T-cell (primary cell): ENCODE data around the gene SCO2. TPM values are rescaled to one million over a fixed set of nuclear protein-coding genes. Genes with fewer than 3 reads are reported as not detected.
"Not testable (repeated sequence)": the region's sequence is repeated elsewhere in the genome, so short reads cannot be mapped to it uniquely, and the experiment has no call there.

Experiments
- ATAC-seq, 4 experiments: fragments of 200-7000 bp in 3 of 4; fragments of 150-1000 bp in 1 of 4; cut with Tn5 transposase; replicated peaks in 1 of 4; 1 replicate in 3 of 4; 2 replicates in 1 of 4; pipeline ENCODE4 v1.10.0; 2021; ENCODE audit warnings: moderate library complexity in 3 of 4, mild to moderate bottlenecking in 2 of 4, moderate number of reproducible peaks in 1 of 4
- CTCF ChIA-PET, 2 donors: fragments of 300-600 bp; sonication (Branson Sonifier 250); formaldehyde crosslinking; loops; one replicate each; lab custom pipeline; 2022; ENCODE audit warnings: antibody characterized with exemption in 2 of 2; lab: Charles Lee
- POLR2A ChIA-PET, 2 donors: fragments of 300-600 bp; sonication (Branson Sonifier 250); formaldehyde crosslinking; loops; one replicate each; lab custom pipeline; 2022; ENCODE audit warnings: antibody characterized with exemption in 2 of 2; lab: Charles Lee
- DNase-seq, 35 experiments: peaks; one replicate each; pipeline versions ENCODE4 v3.0.0 to v3.0.0-alpha.2; 2013 to 2023
- H3K27ac ChIP-seq: one replicate; pipeline ENCODE4 v1.5.1; 2013; ENCODE audit warnings: low read length
- H3K27me3 ChIP-seq, 2 experiments: replicated peaks in 1 of 2; 1 replicate in 1 of 2; 2 replicates in 1 of 2; pipeline versions ENCODE4 v1.6.1 to v1.7.0; 2013; ENCODE audit warnings: low read length in 1 of 2, mixed read lengths in 1 of 2; ENCODE audit not compliant: control insufficient read depth in 2 of 2, insufficient read depth in 2 of 2; ENCODE audit errors: extremely low read depth in 1 of 2
- H3K36me3 ChIP-seq, 2 donors: 1 replicate in 1 of 2; 2 replicates in 1 of 2; pipeline versions ENCODE4 v1.6.1 to v1.7.0; 2013; ENCODE audit warnings: low read length in 1 of 2; ENCODE audit not compliant: control insufficient read depth in 2 of 2, insufficient read depth in 1 of 2; ENCODE audit errors: extremely low read depth in 1 of 2
- H3K4me1 ChIP-seq, 2 experiments: 1 replicate in 1 of 2; 2 replicates in 1 of 2; pipeline versions ENCODE4 v1.6.1 to v1.7.0; 2013; ENCODE audit warnings: low read length in 2 of 2, mixed read lengths in 1 of 2; ENCODE audit not compliant: insufficient read depth in 2 of 2, control insufficient read depth in 1 of 2; ENCODE audit errors: extremely low read depth in 1 of 2
- H3K4me3 ChIP-seq, 2 donors: 1 replicate in 1 of 2; 2 replicates in 1 of 2; pipeline versions ENCODE4 v1.5.1 to v1.7.0; 2013; ENCODE audit warnings: mild to moderate bottlenecking in 2 of 2, low read length in 1 of 2, moderate library complexity in 1 of 2; ENCODE audit not compliant: control insufficient read depth in 1 of 2; ENCODE audit errors: extremely low read depth in 1 of 2
- H3K9me3 ChIP-seq: 2 replicates; pipeline ENCODE4 v1.7.0; 2013
- H3K27ac Mint-ChIP-seq, 2 donors: one replicate each; pipeline ENCODE4 v1.8.0; 2020 to 2021; ENCODE audit warnings: mild to moderate bottlenecking in 2 of 2, mixed read lengths in 2 of 2
- H3K27me3 Mint-ChIP-seq, 2 donors: one replicate each; pipeline ENCODE4 v1.8.0; 2021 to 2022; ENCODE audit warnings: mixed read lengths in 2 of 2
- H3K36me3 Mint-ChIP-seq: one replicate; pipeline ENCODE4 v1.8.0; 2021; ENCODE audit warnings: mixed read lengths
- H3K4me1 Mint-ChIP-seq, 3 donors: one replicate each; pipeline ENCODE4 v1.8.0; 2020 to 2022; ENCODE audit warnings: mixed read lengths in 3 of 3, mild to moderate bottlenecking in 1 of 3
- H3K4me3 Mint-ChIP-seq, 3 donors: one replicate each; pipeline ENCODE4 v1.8.0; 2020 to 2022; ENCODE audit warnings: mild to moderate bottlenecking in 3 of 3, mixed read lengths in 3 of 3, moderate library complexity in 3 of 3
- H3K9me3 Mint-ChIP-seq, 3 donors: one replicate each; pipeline ENCODE4 v1.8.0; 2020 to 2022; ENCODE audit warnings: mixed read lengths in 3 of 3
- WGBS: methylation state at CpG from one replicate; pipeline ENCODE4 v1.1.5; 2013; ENCODE audit warnings: missing lambda C conversion rate; ENCODE audit not compliant: insufficient coverage; 5-methylcytosine and 5-hydroxymethylcytosine counted together
- total RNA-seq, 35 experiments: library from RNA in 6 of 35; stranded (reverse) in 6 of 35; fragments of 120-200 nt in 1 of 35; gene quantifications; one replicate each; pipeline versions ENCODE4 v1.2.1 to v1.2.4 and lab custom pipeline; 2013 to 2026

SCO2 gene
- total RNA-seq, 5 donors from 2014 or later (not counting 1 experiment from before 2014, with no cell fraction given): 3.3 to 5.6 (median 4.0) TPM

- H3K9me3 Mint-ChIP-seq: no peaks in the 10 kb centered on the region
- H3K36me3 ChIP-seq: peaks cover 31 to 45% of the 10 kb centered on the region in 2 donors
- H3K9me3 ChIP-seq: no peaks in the 10 kb centered on the region
- no peak for DNase-seq
- no peaks in the 10 kb centered on the region for H3K27me3 ChIP-seq
- WGBS: 96% methylated on average over 16 of the region's 16 CpGs
- ChIA-PET CTCF (no interaction called here), POLR2A (no interaction called here)
- no peak overlapping the region for H3K27ac ChIP-seq
- no peaks in the 10 kb centered on the region for H3K27me3 Mint-ChIP-seq
- H3K4me3 Mint-ChIP-seq: peak overlapping the region in 2 of 3 donors; percentile 8 to 37
- ATAC-seq: no peak
- no peak overlapping the region for H3K4me3 ChIP-seq
- peaks cover 23 to 26% (median 26%) of the 10 kb centered on the region in 3 donors for H3K4me1 Mint-ChIP-seq
- peaks cover 6 to 34% of the 10 kb centered on the region in 2 experiments for H3K4me1 ChIP-seq
- no peak overlapping the region for H3K27ac Mint-ChIP-seq
- H3K36me3 Mint-ChIP-seq: peaks cover 3% of the 10 kb centered on the region
These were observed 2.0 kb downstream of the SCO2 start for GRCh38 chr22:50523458-50523805.

GRCh38 chr22:50522806-50523438 lies 2.5 kb downstream of the SCO2 start:
- CTCF ChIA-PET: interaction anchor here in 1 of 2 donors (1.0 kb wide), 1 partner anchor 53 kb away, joined by 3 read pairs; no protein-coding TSS in a partner anchor
- peaks cover 36 to 50% of the 10 kb centered on the region in 2 donors for H3K36me3 ChIP-seq
- peak overlapping the region in 1 of 3 donors; percentile 37 for H3K4me3 Mint-ChIP-seq

GRCh38 chr22:50522208-50522805 lies 3.1 kb downstream of the SCO2 start:
- CTCF ChIA-PET: interaction anchor here in 1 of 2 donors (1.0 kb wide), 1 partner anchor 52 kb away, joined by 3 read pairs; no protein-coding TSS in a partner anchor
- POLR2A ChIA-PET: interaction anchor here in 1 of 2 donors (0.8 kb wide), 1 partner anchor 16 kb away, joined by 3 read pairs; no protein-coding TSS in a partner anchor

More at GRCh38 chr22:50522806-50523438, 2.5 kb downstream of the SCO2 start:
- H3K27me3 ChIP-seq: no peaks in the 10 kb centered on the region
- WGBS: 92% methylated on average over 13 of the region's 22 CpGs
- DNase-seq (no peak), ATAC-seq (no peak)
- Mint-ChIP-seq H3K27me3 (no peaks in the 10 kb centered on the region), H3K27ac (peak overlapping the region in 1 of 2 donors; percentile 36), H3K36me3 (peaks cover 3% of the 10 kb centered on the region), H3K9me3 (no peaks in the 10 kb centered on the region), H3K4me1 (peaks cover 18 to 22% (median 21%) of the 10 kb centered on the region in 3 donors)
- POLR2A ChIA-PET: interaction anchor here in 1 of 2 donors (0.8 kb wide), 1 partner anchor 16 kb away, joined by 3 read pairs; no protein-coding TSS in a partner anchor
- H3K27ac ChIP-seq: no peak overlapping the region
- H3K9me3 ChIP-seq: no peaks in the 10 kb centered on the region
- peaks cover 6 to 29% of the 10 kb centered on the region in 2 experiments for H3K4me1 ChIP-seq
- no peak overlapping the region for H3K4me3 ChIP-seq

GRCh38 chr22:50521710-50522109 lies 3.7 kb downstream of the SCO2 start:
- Mint-ChIP-seq H3K27ac (no peak overlapping the region), H3K9me3 (no peaks in the 10 kb centered on the region), H3K27me3 (no peaks in the 10 kb centered on the region), H3K4me1 (peaks cover 6 to 10% (median 9%) of the 10 kb centered on the region in 3 donors), H3K36me3 (peaks cover 3% of the 10 kb centered on the region), H3K4me3 (no peak overlapping the region)
- H3K27ac ChIP-seq: no peak overlapping the region
- ATAC-seq (no peak), DNase-seq (no peak)
- no peaks in the 10 kb centered on the region for H3K27me3 ChIP-seq
- peaks cover 6 to 18% of the 10 kb centered on the region in 2 experiments for H3K4me1 ChIP-seq
- ChIA-PET POLR2A (no interaction called here), CTCF (no interaction called here)
- no peak overlapping the region for H3K4me3 ChIP-seq
- H3K9me3 ChIP-seq: no peaks in the 10 kb centered on the region
- peaks cover 49 to 61% of the 10 kb centered on the region in 2 donors for H3K36me3 ChIP-seq
- 98% methylated on average over 6 of the region's 10 CpGs for WGBS

More at GRCh38 chr22:50522208-50522805, 3.1 kb downstream of the SCO2 start:
- 100% methylated on average over 5 of the region's 15 CpGs for WGBS
- Histone ChIP-seq H3K27ac (no peak overlapping the region), H3K9me3 (no peaks in the 10 kb centered on the region), H3K27me3 (no peaks in the 10 kb centered on the region), H3K4me1 (peaks cover 6 to 24% of the 10 kb centered on the region in 2 experiments), H3K4me3 (no peak overlapping the region), H3K36me3 (peaks cover 43 to 56% of the 10 kb centered on the region in 2 donors)
- ATAC-seq (no peak), DNase-seq (no peak)
- no peaks in the 10 kb centered on the region for H3K27me3 Mint-ChIP-seq
- H3K4me3 Mint-ChIP-seq: no peak overlapping the region
- H3K27ac Mint-ChIP-seq: peak overlapping the region in 1 of 2 donors; percentile 28
- no peaks in the 10 kb centered on the region for H3K9me3 Mint-ChIP-seq
- peaks cover 12 to 15% (median 14%) of the 10 kb centered on the region in 3 donors for H3K4me1 Mint-ChIP-seq
- H3K36me3 Mint-ChIP-seq: peaks cover 3% of the 10 kb centered on the region

GRCh38 chr22:50520826-50521453 lies 4.5 kb downstream of the SCO2 start:
- peaks cover 7 to 10% (median 9%) of the 10 kb centered on the region in 3 donors for H3K4me1 Mint-ChIP-seq
- ChIA-PET POLR2A (no interaction called here), CTCF (no interaction called here)
- 100% methylated on average over 6 of the region's 13 CpGs for WGBS
- Histone ChIP-seq H3K27ac (no peak overlapping the region), H3K27me3 (no peaks in the 10 kb centered on the region), H3K9me3 (no peaks in the 10 kb centered on the region), H3K36me3 (peaks cover 50 to 66% of the 10 kb centered on the region in 2 donors), H3K4me3 (no peak overlapping the region), H3K4me1 (peaks cover 6 to 14% of the 10 kb centered on the region in 2 experiments)
- no peak overlapping the region for H3K4me3 Mint-ChIP-seq
- peaks cover 5% of the 10 kb centered on the region for H3K36me3 Mint-ChIP-seq
- H3K9me3 Mint-ChIP-seq: no peaks in the 10 kb centered on the region
- no peak for ATAC-seq
- no peak overlapping the region for H3K27ac Mint-ChIP-seq
- DNase-seq: no peak
- no peaks in the 10 kb centered on the region for H3K27me3 Mint-ChIP-seq

- DNase-seq, H3K27me3 Mint-ChIP-seq, H3K4me3 ChIP-seq, H3K36me3 Mint-ChIP-seq, H3K9me3 Mint-ChIP-seq, H3K9me3 ChIP-seq, CTCF ChIA-PET, POLR2A ChIA-PET, H3K27ac ChIP-seq, ATAC-seq, H3K27ac Mint-ChIP-seq, H3K27me3 ChIP-seq, H3K4me3 Mint-ChIP-seq: not testable (repeated sequence)
- 94% methylated on average over 7 of the region's 8 CpGs for WGBS
- peaks cover 50 to 66% of the 10 kb centered on the region in 2 donors for H3K36me3 ChIP-seq
- H3K4me1 ChIP-seq: peaks cover 6 to 14% of the 10 kb centered on the region in 2 experiments
- H3K4me1 Mint-ChIP-seq: peaks cover 11 to 14% (median 13%) of the 10 kb centered on the region in 3 donors
These were observed 5.2 kb downstream of the SCO2 start for GRCh38 chr22:50520184-50520583.
